SK-N-SH (cell line): Measurements from ENCODE around the gene CYTL1.

Experiments used
- CTCF ChIP-seq: fragments of 200-600 bp; sonication (generic); IDR thresholded peaks from 2 replicates; pipeline ENCODE4 v1.6.1; 2017; ENCODE audit warnings: antibody characterized with exemption, mild to moderate bottlenecking, moderate library complexity
- GATA2 ChIP-seq: sonication (generic); formaldehyde crosslinking; IDR thresholded peaks from 2 replicates; pipeline ENCODE4 v1.5.0; 2020; ENCODE audit warnings: mild to moderate bottlenecking, missing genetic modification reagents
- YY1 ChIP-seq: IDR thresholded peaks from 2 replicates; pipeline ENCODE4 v1.4.0; 2012; ENCODE audit warnings: low read depth, mild to moderate bottlenecking

GRCh38 chr4:5033281-5033841 lies 14.1 kb upstream of the CYTL1 start:
- TF ChIP-seq CTCF (no peak), GATA2 (CRISPR knock-in tag) (no peak), YY1 (no peak)
